ENCODE data around the gene ZNF574. TPM values are rescaled to one million over a fixed set of nuclear protein-coding genes. Genes with fewer than 3 reads are reported as not detected.
A peak's percentile ranks its signal among the peaks of the same experiment; 100 is the strongest.

Gene ZNF574
- total RNA-seq, 1 experiment from 2014 or later: 35.6 TPM

GRCh38 chr19:42090672-42091071 lies 14.7 kb downstream of the ZNF574 start:
- H3K9me3 Mint-ChIP-seq: no peaks in the 10 kb centered on the region
- H3T11ph ChIP-seq (ENCODE audit: low read length): no peak overlapping the region
- H4K8ac ChIP-seq (replicated peaks; ENCODE audit: insufficient read length, low read depth, low read length): no peak overlapping the region
- no peak overlapping the region for H3K18ac ChIP-seq (ENCODE audit: insufficient read length, low read depth, low read length)
- H2BK12ac ChIP-seq (ENCODE audit: insufficient read length, low read depth, low read length): no peak overlapping the region
- H3K4me3 Mint-ChIP-seq: no peak overlapping the region
- no peak overlapping the region for H2BK120ac ChIP-seq (ENCODE audit: low read depth, low read length, poor library complexity, severe bottlenecking)
- H3K4me2 ChIP-seq (ENCODE audit: insufficient read depth, insufficient read length, low read length): no peak overlapping the region
- H3K79me1 ChIP-seq (ENCODE audit: insufficient read depth, low read depth, low read length, poor library complexity, severe bottlenecking): no peaks in the 10 kb centered on the region
- no peak overlapping the region for H4K91ac ChIP-seq (ENCODE audit: insufficient read length, low read depth, low read length)
- H3K4ac ChIP-seq (ENCODE audit: low read depth, low read length): no peak overlapping the region
- peaks cover 19% of the 10 kb centered on the region for H3K27me3 Mint-ChIP-seq (ENCODE audit: low read depth)
- no peak overlapping the region for H3K23ac ChIP-seq (ENCODE audit: insufficient read length, low read depth, low read length)
- H2BK20ac ChIP-seq (ENCODE audit: low read depth, low read length, poor library complexity, severe bottlenecking): no peak overlapping the region
- H2AFZ ChIP-seq (ENCODE audit: low read length): no peak overlapping the region
- WGBS (ENCODE audit: extremely low coverage, insufficient read length, low lambda C conversion rate): no CpG with 5 or more reads among the region's 9 CpGs
- H4K5ac ChIP-seq (ENCODE audit: insufficient read length, low read depth, low read length): no peak overlapping the region
- no peaks in the 10 kb centered on the region for H3K23me2 ChIP-seq (ENCODE audit: insufficient read length, low read depth, low read length, poor library complexity, severe bottlenecking)
- H3K27me3 ChIP-seq (ENCODE audit: insufficient read depth, low read length): no peaks in the 10 kb centered on the region
- H3K9ac ChIP-seq (ENCODE audit: extremely low read depth, insufficient read length, low read length): no peak overlapping the region
- no peaks in the 10 kb centered on the region for H4K20me1 ChIP-seq (ENCODE audit: control insufficient read depth, insufficient read depth, insufficient read length)
- no peaks in the 10 kb centered on the region for H3K9me3 ChIP-seq (ENCODE audit: control insufficient read depth, low read depth, low read length)
- no peaks in the 10 kb centered on the region for H3K4me1 ChIP-seq (ENCODE audit: insufficient read depth, low read length)
- H3K14ac ChIP-seq (ENCODE audit: insufficient read depth, low read length): no peak overlapping the region
- H3K27ac ChIP-seq (ENCODE audit: insufficient read length, low read depth, low read length): no peak overlapping the region
- H3K79me2 ChIP-seq (ENCODE audit: insufficient read depth, low read length): no peaks in the 10 kb centered on the region
- H2BK5ac ChIP-seq (ENCODE audit: insufficient read length, low read length): no peak overlapping the region
- no peak overlapping the region for H2BK15ac ChIP-seq (ENCODE audit: low read depth, low read length)
- 0 out of 7 replicates have a peak overlapping the region, but pooled peaks of 1 of the 3 experiments have one; percentile 77 for H3K27ac Mint-ChIP-seq
- peaks cover 16 to 53% of the 10 kb centered on the region in 2 experiments for H3K4me1 Mint-ChIP-seq
- no peak overlapping the region for H2AK5ac ChIP-seq (ENCODE audit: insufficient read length, low read length)
- no peak overlapping the region for H3K56ac ChIP-seq (ENCODE audit: insufficient read length, low read depth, low read length)
- H3K36me3 Mint-ChIP-seq (ENCODE audit: insufficient read depth in 1 of 3, low read depth in 3 of 3): no peaks in the 10 kb centered on the region; a peak in 1 of 7 replicates
- no peak for TF ChIP-seq CTCF (conservative IDR thresholded peaks at IDR 0.05)
- DNase-seq: no peak

Data from H9 (cell line).